ENCODE results near the gene PSAP.

Gene PSAP

GRCh38 chr10:71805776-71806703 lies 45.0 kb downstream of the PSAP start:
- no peak for DNase-seq

- no peak for DNase-seq
Measured at GRCh38 chr10:71804077-71804476, 47.0 kb downstream of the PSAP start.

GRCh38 chr10:71802715-71803488 lies 48.1 kb downstream of the PSAP start:
- no peak for DNase-seq

- no peak for DNase-seq
Measured at GRCh38 chr10:71802235-71802634, 48.8 kb downstream of the PSAP start.

- no peak for DNase-seq
Measured at GRCh38 chr10:71801361-71801760, 49.7 kb downstream of the PSAP start.

GRCh38 chr10:71799608-71800453 lies 51.2 kb downstream of the PSAP start:
- DNase-seq: no peak

GRCh38 chr10:71799112-71799511 lies 51.9 kb downstream of the PSAP start:
- no peak for DNase-seq

GRCh38 chr10:71798308-71798624 lies 52.8 kb downstream of the PSAP start:
- no peak for DNase-seq

GRCh38 chr10:71797533-71798307 lies 53.3 kb downstream of the PSAP start:
- no peak for DNase-seq

- no peak for DNase-seq
Measured at GRCh38 chr10:71796749-71797405, 54.2 kb downstream of the PSAP start.

GRCh38 chr10:71795248-71795647 lies 55.8 kb downstream of the PSAP start:
- no peak for DNase-seq

GRCh38 chr10:71790749-71791440 lies 60.2 kb downstream of the PSAP start:
- DNase-seq: no peak

GRCh38 chr10:71789871-71790270 lies 61.2 kb downstream of the PSAP start:
- no peak for DNase-seq

- no peak for DNase-seq
Measured at GRCh38 chr10:71788954-71789353, 62.1 kb downstream of the PSAP start.

- DNase-seq: no peak
Measured at GRCh38 chr10:71784679-71785272, 66.3 kb downstream of the PSAP start.

- no peak for DNase-seq
Measured at GRCh38 chr10:71783917-71784678, 67.0 kb downstream of the PSAP start.

GRCh38 chr10:71782917-71783490 lies 68.0 kb downstream of the PSAP start:
- DNase-seq: no peak

GRCh38 chr10:71782221-71782916 lies 68.7 kb downstream of the PSAP start:
- no peak for DNase-seq

GRCh38 chr10:71780719-71781118 lies 70.3 kb downstream of the PSAP start:
- no peak for DNase-seq

Measured in NCI-H1105 treated with DMSO at 0.1 percent for 48 hours (cell line).